HS-5 (cell line): Measurements from ENCODE around the gene PAN3.
A peak's percentile ranks its signal among the peaks of the same experiment; 100 is the strongest.

Experiments used
- DNase-seq: peaks from one replicate; pipeline ENCODE4 v3.0.0-alpha.2; 2012; ENCODE audit warnings: low read depth

PAN3 gene

DNA sequence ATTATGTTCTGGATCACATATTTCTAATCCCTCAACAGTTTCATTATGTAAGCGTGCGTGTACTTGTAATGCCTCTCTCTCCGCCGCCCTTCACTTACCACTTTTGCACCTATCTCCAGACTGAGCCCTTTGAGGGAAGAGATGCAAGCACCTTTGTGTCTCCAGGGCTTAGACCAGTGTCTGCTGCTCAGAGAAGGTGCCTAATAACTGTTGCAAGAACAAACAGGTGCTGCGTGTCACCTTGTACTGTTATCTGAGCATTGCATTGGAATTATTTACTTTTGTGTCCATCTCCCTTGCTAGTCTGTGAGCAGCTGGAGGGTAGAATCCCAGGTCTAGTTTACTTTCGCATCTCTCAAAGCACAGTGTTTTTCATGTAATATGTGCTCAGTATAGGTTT lies 200.4 kb downstream of the PAN3 start:
- DNase-seq, result no peak

GRCh38 chr13:28339419-28339818 lies 201.1 kb downstream of the PAN3 start:
- peak; percentile 14 for DNase-seq

GRCh38 chr13:28340272-28340793 lies 202.0 kb downstream of the PAN3 start:
- no peak for DNase-seq

DNA sequence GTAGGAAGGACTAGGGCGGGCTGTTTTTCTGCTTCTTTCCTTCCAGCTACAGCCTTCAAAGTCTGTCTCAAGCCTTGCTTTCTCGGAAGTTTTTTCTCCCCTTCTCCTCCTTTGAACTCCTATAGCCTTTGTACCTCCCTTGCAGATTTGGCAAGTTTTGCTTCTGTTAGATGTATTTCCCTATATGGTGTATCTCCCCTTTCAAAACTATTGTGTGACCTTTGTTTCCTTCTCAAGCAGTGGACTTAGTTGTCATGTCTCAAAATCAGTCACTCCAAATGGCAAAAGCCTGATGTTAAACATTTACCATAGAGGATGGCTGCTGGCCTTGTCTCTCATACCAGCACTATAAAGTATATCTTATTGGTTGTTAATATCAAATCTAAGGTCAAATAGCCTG lies 203.9 kb downstream of the PAN3 start:
- DNase-seq, result no peak

DNA sequence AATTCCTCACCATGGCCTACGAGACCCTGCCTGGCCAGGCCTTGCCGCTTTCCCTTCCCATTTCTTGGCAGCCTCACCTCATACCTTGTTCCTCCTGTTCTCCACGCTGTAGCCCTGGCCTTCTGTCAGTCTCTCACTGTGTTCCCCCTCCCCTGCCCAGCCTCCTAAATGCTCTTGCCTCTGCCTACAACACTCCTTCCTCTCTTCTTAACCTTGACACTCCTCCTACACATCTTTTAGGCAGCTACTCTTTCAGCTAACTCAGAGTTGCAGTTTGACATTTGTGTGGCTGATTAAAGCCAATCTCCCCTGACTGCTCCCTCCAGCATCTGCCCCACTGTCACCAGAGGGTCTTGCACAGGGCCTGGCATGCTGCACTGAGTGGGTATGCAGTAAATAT lies 205.8 kb downstream of the PAN3 start:
- DNase-seq, result no peak
